Keratinocyte (primary cell): Measurements from ENCODE around the gene SLC34A3.

Source experiments
- CTCF ChIP-seq, 3 experiments: IDR thresholded peaks in 1 of 3; conservative IDR thresholded peaks in 1 of 3; optimal IDR thresholded peaks in 1 of 3; 2 replicates in 2 of 3; 3 replicates in 1 of 3; pipeline versions ENCODE3 to v1.5.1; 2011; ENCODE audit warnings: low read length in 3 of 3, mild to moderate bottlenecking in 3 of 3, moderate library complexity in 2 of 3, control low read depth in 1 of 3, inconsistent platforms in 1 of 3; ENCODE audit not compliant: insufficient read depth in 2 of 3; ENCODE audit errors: extremely low read depth in 1 of 3
- EZH2 ChIP-seq: IDR thresholded peaks from one replicate; pipeline ENCODE4 v1.6.1; 2012; ENCODE audit warnings: inconsistent platforms, mild to moderate bottlenecking, low read length, moderate library complexity

DNA sequence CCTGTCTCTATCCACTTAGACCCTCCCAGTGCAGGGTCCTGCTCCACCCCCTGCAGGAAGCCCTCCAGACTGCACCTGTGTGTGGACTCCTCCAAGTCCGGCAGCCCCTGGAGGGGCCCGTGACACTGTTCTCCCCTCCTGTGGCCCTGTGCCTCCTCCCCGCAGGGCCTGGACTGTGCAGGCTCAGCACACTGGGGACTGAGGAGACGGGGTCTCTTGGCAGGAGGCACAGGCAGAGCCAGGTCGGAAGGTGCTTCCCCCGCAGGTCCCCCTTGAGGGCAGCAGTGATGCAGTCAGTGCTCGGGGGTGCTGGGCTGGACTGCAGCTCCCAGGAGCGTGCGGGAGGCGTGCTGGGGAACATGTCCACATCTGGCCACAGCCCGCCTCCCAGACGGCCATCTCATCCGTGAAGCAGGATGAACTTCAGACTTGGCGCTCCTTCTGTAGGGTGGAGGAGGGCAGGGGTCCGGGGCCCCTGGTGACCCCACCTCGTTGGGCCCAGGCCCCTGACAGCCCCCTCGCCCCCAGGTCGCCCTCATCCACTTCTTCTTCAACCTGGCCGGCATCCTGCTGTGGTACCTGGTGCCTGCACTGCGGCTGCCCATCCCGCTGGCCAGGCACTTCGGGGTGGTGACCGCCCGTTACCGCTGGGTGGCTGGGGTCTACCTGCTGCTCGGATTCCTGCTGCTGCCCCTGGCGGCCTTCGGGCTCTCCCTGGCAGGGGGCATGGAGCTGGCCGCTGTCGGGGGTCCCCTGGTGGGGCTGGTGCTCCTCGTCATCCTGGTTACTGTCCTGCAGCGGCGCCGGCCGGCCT is 4.9 kb downstream of the SLC34A3 start:
- TF ChIP-seq CTCF (optimal IDR thresholded peaks at IDR 0.05 in 1 of 3, IDR thresholded peaks at IDR 0.05 in 1 of 3, conservative IDR thresholded peaks at IDR 0.05 in 1 of 3; ENCODE audit: extremely low read depth in 1 of 3, insufficient read depth in 2 of 3, low read length in 3 of 3) (no peak), EZH2 (no peak)
